Kasumi-1 (cell line): ENCODE measurements around the gene NTN4.
A peak's percentile ranks its signal among the peaks of the same experiment; 100 is the strongest.
"Not testable (repeated sequence)": the region's sequence is repeated elsewhere in the genome, so short reads cannot be mapped to it uniquely, and the experiment has no call there.

Experiments used
- DNase-seq, 2 experiments: peaks; one replicate each; lab custom pipeline; 2025; lab: John Stamatoyannopoulos, UW

Gene NTN4

GRCh38 chr12:95623554-95624170 is 166.9 kb downstream of the NTN4 start:
- DNase-seq, result peak; percentile 15 to 24

- no peak for DNase-seq
Observed at GRCh38 chr12:95622879-95623278, 167.7 kb downstream of the NTN4 start.

- no peak for DNase-seq
Observed at GRCh38 chr12:95621725-95622124, 168.8 kb downstream of the NTN4 start.

- no peak for DNase-seq
Observed at GRCh38 chr12:95620171-95620570, 170.4 kb downstream of the NTN4 start.

- DNase-seq, result not testable (repeated sequence)
Observed at GRCh38 chr12:95616470-95616869, 174.1 kb downstream of the NTN4 start.

- DNase-seq, result no peak
Observed at GRCh38 chr12:95615749-95616148, 174.8 kb downstream of the NTN4 start.

- no peak for DNase-seq
Observed at GRCh38 chr12:95614390-95614982, 176.1 kb downstream of the NTN4 start.

- no peak for DNase-seq
Observed at GRCh38 chr12:95613021-95613420, 177.5 kb downstream of the NTN4 start.

- no peak for DNase-seq
Observed at GRCh38 chr12:95611676-95612309, 178.8 kb downstream of the NTN4 start.

GRCh38 chr12:95608252-95609033 is 182.1 kb downstream of the NTN4 start:
- no peak for DNase-seq
